Measurements from ENCODE around the gene IL16. TPM values are rescaled to one million over a fixed set of nuclear protein-coding genes. Genes with fewer than 3 reads are reported as not detected.

IL16 gene
- polyA plus RNA-seq, 1 donor from 2014 or later, result not detected

- Histone ChIP-seq H3F3A (ENCODE audit: insufficient read depth, low read length, poor library complexity, severe bottlenecking) (no peaks in the 10 kb centered on the region), H3K36me3 (ENCODE audit: insufficient read depth, low read length) (no peaks in the 10 kb centered on the region), H3K79me2 (replicated peaks; ENCODE audit: insufficient read depth, low read length) (no peaks in the 10 kb centered on the region), H4K20me1 (ENCODE audit: insufficient read depth) (no peaks in the 10 kb centered on the region), H3K4me2 (ENCODE audit: low read length) (no peak overlapping the region), H3K4me3 (ENCODE audit: low read length) (no peak overlapping the region), H3K27me3 (ENCODE audit: insufficient read depth, low read depth, low read length) (no peaks in the 10 kb centered on the region), H3K27ac (ENCODE audit: low read length) (no peak overlapping the region), H3K9me3 (ENCODE audit: low read length) (no peaks in the 10 kb centered on the region), H3K9ac (ENCODE audit: low read length) (no peak overlapping the region), H3K9me2 (ENCODE audit: insufficient read depth, low read length) (no peaks in the 10 kb centered on the region), H2AFZ (ENCODE audit: low read depth, low read length) (no peak overlapping the region)
- no peak for TF ChIP-seq REST (IDR thresholded peaks at IDR 0.05; ENCODE audit: borderline replicate concordance)
- no peak for TF ChIP-seq MXI1 (conservative IDR thresholded peaks at IDR 0.05; ENCODE audit: poor library complexity, severe bottlenecking)
- TF ChIP-seq EZH2 (IDR thresholded peaks at IDR 0.05; ENCODE audit: borderline replicate concordance, insufficient read depth, low read length, poor library complexity, severe bottlenecking), result no peak
- no peak for TF ChIP-seq CTCF (IDR thresholded peaks at IDR 0.05; ENCODE audit: poor library complexity, severe bottlenecking)
- TF ChIP-seq EP300 (conservative IDR thresholded peaks at IDR 0.05; ENCODE audit: poor library complexity, severe bottlenecking), result no peak
- no peak for TF ChIP-seq TAF1 (IDR thresholded peaks at IDR 0.05; ENCODE audit: low read depth)
- TF ChIP-seq POLR2AphosphoS5 (IDR thresholded peaks at IDR 0.05), result no peak
- TF ChIP-seq RAD21 (conservative IDR thresholded peaks at IDR 0.05), result no peak
- TF ChIP-seq SMC3 (conservative IDR thresholded peaks at IDR 0.05; ENCODE audit: poor library complexity), result no peak
Measured at GRCh38 chr15:81285461-81285860, 88.8 kb downstream of the IL16 start.

GRCh38 chr15:81286621-81287121 is 90.0 kb downstream of the IL16 start:
- Histone ChIP-seq H3F3A (ENCODE audit: insufficient read depth, low read length, poor library complexity, severe bottlenecking) (no peaks in the 10 kb centered on the region), H3K27me3 (ENCODE audit: insufficient read depth, low read depth, low read length) (no peaks in the 10 kb centered on the region), H2AFZ (ENCODE audit: low read depth, low read length) (no peak overlapping the region), H3K4me2 (ENCODE audit: low read length) (no peak overlapping the region), H3K9ac (ENCODE audit: low read length) (no peak overlapping the region), H3K9me3 (ENCODE audit: low read length) (no peaks in the 10 kb centered on the region), H3K4me3 (ENCODE audit: low read length) (no peak overlapping the region), H3K27ac (ENCODE audit: low read length) (no peak overlapping the region), H3K36me3 (ENCODE audit: insufficient read depth, low read length) (no peaks in the 10 kb centered on the region), H3K9me2 (ENCODE audit: insufficient read depth, low read length) (no peaks in the 10 kb centered on the region), H3K79me2 (replicated peaks; ENCODE audit: insufficient read depth, low read length) (no peaks in the 10 kb centered on the region), H4K20me1 (ENCODE audit: insufficient read depth) (no peaks in the 10 kb centered on the region)
- TF ChIP-seq TAF1 (IDR thresholded peaks at IDR 0.05; ENCODE audit: low read depth), result no peak
- TF ChIP-seq MXI1 (conservative IDR thresholded peaks at IDR 0.05; ENCODE audit: poor library complexity, severe bottlenecking), result no peak
- TF ChIP-seq EZH2 (IDR thresholded peaks at IDR 0.05; ENCODE audit: borderline replicate concordance, insufficient read depth, low read length, poor library complexity, severe bottlenecking), result no peak
- TF ChIP-seq CTCF (IDR thresholded peaks at IDR 0.05; ENCODE audit: poor library complexity, severe bottlenecking), result no peak
- no peak for TF ChIP-seq RAD21 (conservative IDR thresholded peaks at IDR 0.05)
- no peak for TF ChIP-seq REST (IDR thresholded peaks at IDR 0.05; ENCODE audit: borderline replicate concordance)
- TF ChIP-seq SMC3 (conservative IDR thresholded peaks at IDR 0.05; ENCODE audit: poor library complexity), result no peak
- TF ChIP-seq EP300 (conservative IDR thresholded peaks at IDR 0.05; ENCODE audit: poor library complexity, severe bottlenecking), result no peak
- TF ChIP-seq POLR2AphosphoS5 (IDR thresholded peaks at IDR 0.05), result no peak

Data from neural cell (in vitro differentiated cells).